CD14-positive monocyte (primary cell): Measurements from ENCODE around the gene NKAIN2. TPM values are rescaled to one million over a fixed set of nuclear protein-coding genes. Genes with fewer than 3 reads are reported as not detected.

Experiments
- DNase-seq, 3 donors: peaks; one replicate each; pipeline ENCODE4 v3.0.0-alpha.2; 2011 to 2022
- H2AFZ ChIP-seq: 2 replicates; pipeline ENCODE4 v1.6.0; 2012; ENCODE audit warnings: mild to moderate bottlenecking, low read depth, low read length, inconsistent platforms; ENCODE audit not compliant: insufficient read depth, poor library complexity, severe bottlenecking
- H3K27ac ChIP-seq, 2 donors: 1 replicate in 1 of 2; 2 replicates in 1 of 2; pipeline ENCODE4 v1.5.1; 2012 to 2013; ENCODE audit warnings: low read length in 2 of 2, control low read depth in 1 of 2, inconsistent platforms in 1 of 2, low read depth in 1 of 2, mild to moderate bottlenecking in 1 of 2
- H3K27me3 ChIP-seq, 2 donors: one replicate each; pipeline versions ENCODE4 v1.6.0 to v1.6.1; 2011 to 2013; ENCODE audit warnings: low read length in 2 of 2; ENCODE audit not compliant: control insufficient read depth in 2 of 2, insufficient read depth in 2 of 2
- H3K36me3 ChIP-seq, 2 donors: replicated peaks in 1 of 2; 1 replicate in 1 of 2; 2 replicates in 1 of 2; pipeline versions ENCODE4 v1.5.1 to v1.6.1; 2012 to 2013; ENCODE audit warnings: low read length in 2 of 2, control low read depth in 1 of 2, inconsistent platforms in 1 of 2, mild to moderate bottlenecking in 1 of 2; ENCODE audit not compliant: insufficient read depth in 2 of 2, control insufficient read depth in 1 of 2
- H3K4me1 ChIP-seq, 2 donors: 1 replicate in 1 of 2; 2 replicates in 1 of 2; pipeline versions ENCODE4 v1.5.1 to v1.6.1; 2012 to 2013; ENCODE audit warnings: low read length in 2 of 2, control low read depth in 1 of 2, inconsistent platforms in 1 of 2, mild to moderate bottlenecking in 1 of 2, moderate library complexity in 1 of 2; ENCODE audit not compliant: insufficient read depth in 2 of 2, control insufficient read depth in 1 of 2
- H3K4me2 ChIP-seq: replicated peaks from 2 replicates; pipeline ENCODE3; 2012; ENCODE audit warnings: low read length, moderate library complexity, mild to moderate bottlenecking; ENCODE audit not compliant: poor library complexity, severe bottlenecking; ENCODE audit errors: extremely low read depth
- H3K4me3 ChIP-seq, 3 experiments: fragments of 200-600 bp in 1 of 3; sonication (generic) in 1 of 3; replicated peaks in 1 of 3; 1 replicate in 2 of 3; 2 replicates in 1 of 3; pipeline ENCODE4 v1.5.1; 2011 to 2013; ENCODE audit warnings: low read length in 3 of 3, mild to moderate bottlenecking in 3 of 3, control low read depth in 2 of 3, low read depth in 2 of 3, inconsistent platforms in 1 of 3, moderate library complexity in 1 of 3
- H3K79me2 ChIP-seq: 2 replicates; pipeline ENCODE4 v1.6.0; 2012; ENCODE audit warnings: mild to moderate bottlenecking, control low read depth, inconsistent platforms, low read length, moderate library complexity; ENCODE audit not compliant: insufficient read depth
- H3K9ac ChIP-seq: 2 replicates; pipeline ENCODE4 v1.6.0; 2017; ENCODE audit warnings: low read length, mild to moderate bottlenecking; ENCODE audit not compliant: insufficient read depth, poor library complexity, severe bottlenecking
- H3K9me3 ChIP-seq, 2 donors: replicated peaks in 1 of 2; 1 replicate in 1 of 2; 2 replicates in 1 of 2; pipeline versions ENCODE4 v1.5.1 to v1.6.1; 2012 to 2013; ENCODE audit warnings: low read length in 2 of 2, control low read depth in 1 of 2; ENCODE audit not compliant: control insufficient read depth in 1 of 2, insufficient read depth in 1 of 2
- H4K20me1 ChIP-seq: 2 replicates; pipeline ENCODE4 v1.6.0; 2012; ENCODE audit warnings: mild to moderate bottlenecking, low read length, control low read depth, moderate library complexity; ENCODE audit not compliant: insufficient read depth
- H3K27ac Mint-ChIP-seq, 7 donors: one replicate each; pipeline ENCODE4 v1.8.0; 2020; ENCODE audit warnings: mild to moderate bottlenecking in 7 of 7, mixed read lengths in 7 of 7, moderate library complexity in 6 of 7, inconsistent platforms in 2 of 7
- H3K27me3 Mint-ChIP-seq, 3 donors: one replicate each; pipeline ENCODE4 v1.8.0; 2021 to 2022; ENCODE audit warnings: low read depth in 3 of 3, mild to moderate bottlenecking in 3 of 3, mixed read lengths in 3 of 3, moderate library complexity in 3 of 3, inconsistent platforms in 1 of 3
- H3K36me3 Mint-ChIP-seq, 2 donors: one replicate each; pipeline ENCODE4 v1.8.0; 2020; ENCODE audit warnings: mixed read lengths in 2 of 2, inconsistent platforms in 1 of 2, mild to moderate bottlenecking in 1 of 2
- H3K4me1 Mint-ChIP-seq: one replicate; pipeline ENCODE4 v1.8.0; 2020; ENCODE audit warnings: mild to moderate bottlenecking, mixed read lengths
- H3K4me3 Mint-ChIP-seq, 2 donors: one replicate each; pipeline ENCODE4 v1.8.0; 2020; ENCODE audit warnings: mild to moderate bottlenecking in 2 of 2, mixed read lengths in 2 of 2, moderate library complexity in 1 of 2
- H3K9me3 Mint-ChIP-seq, 7 donors: one replicate each; pipeline ENCODE4 v1.8.0; 2020 to 2022; ENCODE audit warnings: mixed read lengths in 7 of 7, mild to moderate bottlenecking in 6 of 7, moderate library complexity in 6 of 7, inconsistent platforms in 2 of 7
- WGBS: methylation state at CpG from one replicate; pipeline ENCODE4 v1.1.5; 2013; ENCODE audit warnings: missing lambda C conversion rate; ENCODE audit not compliant: insufficient coverage; 5-methylcytosine and 5-hydroxymethylcytosine counted together
- intact Hi-C, 2 donors: fragments of 100-400 bp; cut with micrococcal nuclease; formaldehyde crosslinking; loops; one replicate each; pipeline versions ENCODE4 v1.15.0 to v1.15.1; 2023
- polyA plus RNA-seq, 3 donors: library from polyadenylated mRNA; depleted of rRNA in 1 of 3; unstranded in 2 of 3; stranded (reverse) in 1 of 3; fragments of 300-500 nt in 2 of 3; fragments of >200 nt in 1 of 3; fragmentation: Illumina TruSeq in 2 of 3; gene quantifications; 1 replicate in 2 of 3; 2 replicates in 1 of 3; pipeline ENCODE4 v1.2.3, GENCODE V29; 2012 to 2021
- TF ChIP-seq, protein P1 (sequence below): fragments of 200-600 bp; IDR thresholded peaks from one replicate; pipeline ENCODE4 v1.8.0; 2022; ENCODE audit warnings: antibody characterized with exemption, mild to moderate bottlenecking

Gene NKAIN2
- polyA plus RNA-seq, 3 donors, result not detected

GRCh38 chr6:124747349-124747748 lies 943.7 kb downstream of the NKAIN2 start:
- H3K9me3 ChIP-seq, result no peaks in the 10 kb centered on the region
- H3K27ac ChIP-seq, result no peak overlapping the region
- H3K27me3 ChIP-seq, result no peaks in the 10 kb centered on the region
- Mint-ChIP-seq H3K4me3 (no peak overlapping the region), H3K27me3 (no peaks in the 10 kb centered on the region), H3K36me3 (no peaks in the 10 kb centered on the region), H3K9me3 (no peaks in the 10 kb centered on the region), H3K4me1 (no peaks in the 10 kb centered on the region), H3K27ac (no peak overlapping the region)
- no peak overlapping the region for H3K4me2 ChIP-seq
- intact Hi-C loops, result no loop called here
- H3K4me1 ChIP-seq, result no peaks in the 10 kb centered on the region
- no peak overlapping the region for H3K4me3 ChIP-seq
- no peak overlapping the region for H2AFZ ChIP-seq
- TF ChIP-seq, protein P1, sequence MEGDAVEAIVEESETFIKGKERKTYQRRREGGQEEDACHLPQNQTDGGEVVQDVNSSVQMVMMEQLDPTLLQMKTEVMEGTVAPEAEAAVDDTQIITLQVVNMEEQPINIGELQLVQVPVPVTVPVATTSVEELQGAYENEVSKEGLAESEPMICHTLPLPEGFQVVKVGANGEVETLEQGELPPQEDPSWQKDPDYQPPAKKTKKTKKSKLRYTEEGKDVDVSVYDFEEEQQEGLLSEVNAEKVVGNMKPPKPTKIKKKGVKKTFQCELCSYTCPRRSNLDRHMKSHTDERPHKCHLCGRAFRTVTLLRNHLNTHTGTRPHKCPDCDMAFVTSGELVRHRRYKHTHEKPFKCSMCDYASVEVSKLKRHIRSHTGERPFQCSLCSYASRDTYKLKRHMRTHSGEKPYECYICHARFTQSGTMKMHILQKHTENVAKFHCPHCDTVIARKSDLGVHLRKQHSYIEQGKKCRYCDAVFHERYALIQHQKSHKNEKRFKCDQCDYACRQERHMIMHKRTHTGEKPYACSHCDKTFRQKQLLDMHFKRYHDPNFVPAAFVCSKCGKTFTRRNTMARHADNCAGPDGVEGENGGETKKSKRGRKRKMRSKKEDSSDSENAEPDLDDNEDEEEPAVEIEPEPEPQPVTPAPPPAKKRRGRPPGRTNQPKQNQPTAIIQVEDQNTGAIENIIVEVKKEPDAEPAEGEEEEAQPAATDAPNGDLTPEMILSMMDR, result no peak
- H3K36me3 ChIP-seq, result no peaks in the 10 kb centered on the region
- 100% methylated on average over 1 of the region's 2 CpGs for WGBS
- H3K9ac ChIP-seq, result no peak overlapping the region
- no peak for DNase-seq
- H3K79me2 ChIP-seq, result no peaks in the 10 kb centered on the region
- no peaks in the 10 kb centered on the region for H4K20me1 ChIP-seq

GRCh38 chr6:124748778-124749177 lies 945.1 kb downstream of the NKAIN2 start:
- WGBS, result 88% methylated on average over 2 of the region's 2 CpGs
- Histone ChIP-seq H3K4me3 (no peak overlapping the region), H3K27ac (no peak overlapping the region), H3K79me2 (no peaks in the 10 kb centered on the region), H3K9me3 (no peaks in the 10 kb centered on the region), H3K4me2 (no peak overlapping the region), H3K27me3 (no peaks in the 10 kb centered on the region), H3K9ac (no peak overlapping the region), H3K4me1 (no peaks in the 10 kb centered on the region), H3K36me3 (no peaks in the 10 kb centered on the region), H4K20me1 (no peaks in the 10 kb centered on the region), H2AFZ (no peak overlapping the region)
- intact Hi-C loops, result no loop called here
- Mint-ChIP-seq H3K27me3 (no peaks in the 10 kb centered on the region), H3K4me1 (no peaks in the 10 kb centered on the region), H3K4me3 (no peak overlapping the region), H3K27ac (no peak overlapping the region), H3K9me3 (no peaks in the 10 kb centered on the region), H3K36me3 (no peaks in the 10 kb centered on the region)
- TF ChIP-seq, protein P1, result no peak
- no peak for DNase-seq
